Stimulated activated CD8-positive, alpha-beta memory T cell treated with anti-CD3 and anti-CD28 coated beads, Interleukin-7, amount 100 ng/mL, for 4 hours (primary cell): ENCODE measurements around the gene HOXA3.

Source experiments
- DNase-seq, 2 donors: peaks; one replicate each; pipeline ENCODE4 v3.0.0-alpha.2; 2020; ENCODE audit warnings: low read depth in 2 of 2

Gene HOXA3

DNA sequence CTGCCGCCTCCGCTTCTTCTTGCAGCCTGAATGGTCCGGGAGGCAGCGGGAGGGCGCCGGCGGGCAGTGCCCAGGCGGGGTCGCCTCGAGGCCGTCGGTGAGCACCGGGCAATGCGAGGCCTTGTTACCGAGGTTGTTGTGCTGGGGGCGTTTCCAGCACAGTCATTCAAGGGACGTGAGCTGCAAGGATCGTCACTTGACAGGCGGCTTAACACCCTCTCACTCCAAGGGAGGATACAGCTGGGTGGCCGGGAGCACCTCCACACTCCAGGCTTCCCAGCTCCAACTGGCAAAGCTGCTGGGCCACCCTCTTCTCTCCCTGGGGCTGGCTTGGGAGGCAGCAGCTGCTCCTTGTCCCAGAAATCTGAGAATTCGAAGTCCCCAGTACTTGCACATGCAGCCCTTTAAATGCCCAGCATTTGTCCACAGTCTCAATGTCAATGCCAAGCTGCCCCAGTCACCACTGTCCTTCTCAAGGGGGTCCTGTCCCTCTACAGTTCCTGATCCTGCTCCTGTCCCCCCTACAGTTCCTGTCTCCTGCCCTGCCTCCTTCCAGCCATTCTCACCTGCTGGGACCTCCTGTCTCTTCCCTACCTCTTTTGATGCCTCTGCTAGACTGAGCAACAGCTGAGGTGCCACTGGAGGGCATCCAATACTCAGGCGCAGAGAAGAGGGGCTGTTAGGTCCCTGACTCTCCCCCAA, 37.1 kb upstream of the HOXA3 start:
- DNase-seq = no peak

DNA sequence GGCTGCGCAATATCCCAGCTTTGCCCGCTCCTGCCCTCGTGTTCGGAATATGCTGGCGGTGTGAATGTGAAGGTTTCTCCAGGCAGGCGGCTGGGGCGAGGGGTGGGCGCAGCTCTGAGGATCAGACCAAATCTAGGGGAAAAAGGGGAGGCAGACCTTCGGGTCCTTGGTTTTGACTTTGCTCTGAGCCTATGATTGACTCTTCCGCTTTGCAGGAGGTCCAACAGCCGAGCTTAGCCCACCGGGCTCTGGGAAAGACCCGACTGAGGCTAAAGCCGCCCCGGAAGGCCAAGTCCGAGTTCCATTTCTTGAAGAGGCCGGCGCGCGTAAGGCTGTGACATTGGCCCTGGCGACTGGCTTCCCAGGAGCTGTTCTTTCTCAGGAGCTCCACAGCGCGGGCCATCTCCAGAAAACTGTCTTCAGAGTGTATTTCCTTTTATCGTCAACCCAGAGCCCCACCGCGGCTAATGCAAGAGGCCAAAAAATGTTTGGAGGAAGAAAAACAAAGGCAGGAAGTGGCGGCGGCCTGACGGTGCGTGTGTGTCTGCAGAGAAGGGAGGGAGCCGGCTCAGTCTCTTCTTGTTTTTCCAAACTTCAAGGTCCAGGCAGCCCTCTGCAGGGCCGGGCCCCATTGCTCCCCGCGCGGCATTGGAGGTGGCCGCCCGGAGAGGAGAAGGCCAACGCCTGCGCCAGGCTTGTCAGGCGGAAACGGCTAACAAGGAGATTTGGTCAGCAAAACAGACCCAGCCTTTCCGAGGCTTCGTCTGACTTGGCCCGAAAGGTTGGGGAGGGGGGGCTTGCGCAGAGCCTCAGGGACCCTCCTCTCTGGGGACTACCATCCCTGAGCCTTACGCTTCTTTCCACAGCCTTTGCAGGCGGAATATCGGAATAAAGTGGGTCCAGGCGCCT, 36.3 kb upstream of the HOXA3 start:
- DNase-seq = no peak

DNA sequence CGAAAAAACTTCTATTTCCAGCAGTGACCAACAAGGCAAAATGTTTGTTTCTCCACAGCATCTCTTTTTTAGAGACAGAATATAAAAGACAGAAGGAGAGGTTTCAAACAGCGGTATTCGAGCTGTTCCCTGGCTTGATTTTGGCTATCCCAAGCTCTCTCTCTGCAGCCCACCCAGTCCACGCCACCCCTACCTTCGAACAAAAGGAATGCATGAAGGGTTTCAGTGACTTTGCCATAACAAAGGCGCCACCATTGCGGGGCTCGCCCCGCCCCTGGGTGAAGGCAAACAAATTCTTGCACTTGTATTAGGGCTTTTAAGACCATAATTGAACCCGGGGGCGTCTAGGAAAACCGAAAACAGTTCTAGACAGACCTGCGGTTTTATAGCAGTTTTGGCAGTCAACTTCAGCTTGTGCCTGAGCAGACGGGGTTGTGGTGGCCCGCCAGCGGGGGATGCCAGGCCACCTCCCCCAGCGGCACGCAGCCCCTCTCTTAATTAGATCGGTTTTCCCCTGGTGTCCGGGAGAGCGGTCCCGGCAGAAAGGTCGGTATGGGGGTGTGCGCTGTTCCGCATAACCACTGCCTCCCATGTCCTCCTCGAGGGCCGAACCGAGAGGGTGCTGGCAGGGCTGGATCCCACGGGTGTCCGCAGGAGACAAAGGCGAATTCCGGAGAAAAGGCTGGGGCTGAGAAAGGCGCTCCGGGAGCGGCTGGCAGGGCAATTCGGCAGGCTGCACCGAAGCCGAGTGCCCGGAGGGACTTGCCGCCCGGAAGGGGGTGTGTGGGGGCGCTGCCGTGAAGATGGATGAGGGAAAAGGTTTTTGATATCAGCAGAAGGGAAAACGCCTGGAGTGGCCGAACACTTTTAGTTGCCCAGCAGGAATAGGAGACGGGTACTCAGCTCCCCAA, 35.3 kb upstream of the HOXA3 start:
- DNase-seq = no peak

DNA sequence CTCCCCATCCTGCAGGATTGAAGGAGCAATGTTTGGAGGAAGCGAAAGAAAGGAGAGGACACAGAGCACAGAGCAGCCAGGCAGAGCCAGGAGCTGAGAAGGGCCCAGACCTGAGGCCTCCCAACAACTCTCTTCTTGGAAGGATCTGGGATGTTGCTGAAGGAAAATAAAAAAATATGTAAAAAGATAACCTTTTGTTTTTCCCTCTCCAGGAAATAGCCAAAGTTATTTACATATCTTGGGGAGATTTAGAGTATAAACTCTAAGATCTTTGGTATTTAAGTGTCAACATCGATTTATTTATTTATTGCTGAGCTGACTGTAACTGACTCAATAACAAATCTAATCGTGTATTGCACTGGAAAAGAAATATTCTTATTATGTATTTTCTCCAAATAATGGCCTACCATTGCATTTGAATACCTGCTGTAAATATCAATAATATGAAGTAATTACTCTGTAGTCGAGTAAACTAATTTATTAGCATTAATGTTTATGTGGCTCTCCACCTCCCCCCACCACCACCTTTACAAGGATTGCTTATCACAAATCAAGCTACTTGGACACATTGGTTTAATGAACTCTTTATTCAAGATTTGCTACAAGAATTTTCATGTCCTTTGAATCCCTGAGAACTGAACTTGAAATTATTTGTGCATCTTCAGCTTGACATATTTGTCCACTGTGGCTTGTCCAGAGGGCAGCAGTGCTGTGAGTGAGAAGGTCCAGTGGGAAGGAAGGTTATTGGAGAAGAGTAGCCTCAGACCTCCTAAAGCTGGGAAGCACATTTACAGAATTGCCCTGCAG, 34.5 kb upstream of the HOXA3 start:
- DNase-seq = no peak

DNA sequence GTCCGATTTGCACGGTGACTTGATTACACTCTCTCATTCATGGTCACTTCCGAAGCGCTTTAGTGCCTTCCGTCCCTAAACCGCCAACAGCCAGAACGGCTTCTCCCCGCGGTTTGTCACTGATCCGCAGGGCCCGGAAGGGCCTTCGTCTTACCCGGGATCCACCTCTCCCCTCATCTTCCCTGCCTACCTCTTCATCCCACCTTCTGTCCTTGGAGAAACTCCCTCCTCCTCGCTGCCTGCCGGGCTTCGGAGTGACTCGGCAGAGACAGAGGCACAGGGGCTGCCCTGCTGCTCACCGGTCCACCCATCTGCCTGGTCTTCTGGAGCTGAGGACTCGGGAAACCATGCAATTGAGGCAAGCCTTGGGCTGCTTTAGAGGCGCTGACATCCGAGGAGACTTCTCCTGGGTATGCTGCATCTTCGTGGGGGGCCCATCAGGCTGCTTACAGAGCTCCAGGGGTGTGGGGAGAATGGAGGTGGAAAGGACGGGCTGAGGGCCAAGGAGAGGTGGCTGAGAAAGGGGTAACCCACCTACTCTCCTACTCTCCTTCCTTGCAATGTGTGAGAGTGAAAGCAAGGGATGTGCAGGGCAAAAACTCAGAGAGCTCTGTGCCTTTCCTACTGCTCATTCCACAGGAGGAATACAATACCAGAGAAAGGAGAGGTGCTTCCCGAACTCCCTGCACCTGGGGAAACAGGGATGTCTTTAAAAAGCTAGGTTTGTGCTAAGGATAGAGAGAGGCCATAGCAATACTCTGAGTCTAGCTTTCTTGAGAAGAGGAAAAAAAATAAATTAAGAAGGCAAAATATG, 33.7 kb upstream of the HOXA3 start:
- DNase-seq = no peak

DNA sequence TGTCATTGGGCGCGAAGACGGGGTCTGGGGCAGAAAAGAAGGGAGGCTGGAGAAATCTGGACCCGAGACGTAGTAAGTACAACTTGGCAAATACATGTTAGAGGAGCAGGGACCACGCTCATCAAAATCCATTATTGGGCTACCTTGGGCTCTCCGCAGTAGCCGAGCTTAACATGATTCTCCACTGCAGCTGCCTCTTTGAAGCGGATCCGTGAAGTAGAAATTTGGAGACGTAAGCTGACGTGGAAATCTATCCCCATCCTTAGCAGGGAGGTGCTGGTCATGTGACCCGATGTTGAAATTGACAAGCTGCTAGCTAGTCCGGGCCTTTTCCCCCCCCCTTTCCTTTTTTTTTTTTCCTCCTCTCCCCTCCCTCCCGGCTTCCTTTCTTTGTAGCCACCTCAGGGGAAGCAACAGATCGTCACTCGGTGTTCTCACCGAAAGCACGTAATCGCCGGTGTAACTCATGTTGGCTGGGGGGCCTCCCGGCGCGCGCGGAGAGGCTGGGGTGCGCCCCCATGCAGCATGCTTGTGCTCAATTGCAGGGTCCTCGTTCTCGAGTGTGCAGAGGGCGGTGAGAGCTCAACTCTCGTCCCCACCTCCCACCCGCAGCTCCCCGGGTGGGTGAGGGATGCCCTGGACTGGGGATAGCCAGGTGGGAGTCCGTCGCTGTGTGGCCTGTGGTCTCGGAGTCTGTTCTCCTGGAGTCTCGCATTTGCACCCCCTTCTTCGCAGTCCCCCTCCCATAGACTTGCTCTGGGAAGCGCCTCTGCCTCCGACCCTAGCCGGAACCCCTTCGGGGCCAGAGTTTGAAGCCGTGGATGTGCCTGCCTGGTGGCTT, 32.9 kb upstream of the HOXA3 start, which contains the start of gene HOXA11:
HOXA11 (minus strand) TSS at position 220 of the 841 bp plus-strand sequence; CDS start at position 132, 88 bp downstream.
- no peak for DNase-seq

DNA sequence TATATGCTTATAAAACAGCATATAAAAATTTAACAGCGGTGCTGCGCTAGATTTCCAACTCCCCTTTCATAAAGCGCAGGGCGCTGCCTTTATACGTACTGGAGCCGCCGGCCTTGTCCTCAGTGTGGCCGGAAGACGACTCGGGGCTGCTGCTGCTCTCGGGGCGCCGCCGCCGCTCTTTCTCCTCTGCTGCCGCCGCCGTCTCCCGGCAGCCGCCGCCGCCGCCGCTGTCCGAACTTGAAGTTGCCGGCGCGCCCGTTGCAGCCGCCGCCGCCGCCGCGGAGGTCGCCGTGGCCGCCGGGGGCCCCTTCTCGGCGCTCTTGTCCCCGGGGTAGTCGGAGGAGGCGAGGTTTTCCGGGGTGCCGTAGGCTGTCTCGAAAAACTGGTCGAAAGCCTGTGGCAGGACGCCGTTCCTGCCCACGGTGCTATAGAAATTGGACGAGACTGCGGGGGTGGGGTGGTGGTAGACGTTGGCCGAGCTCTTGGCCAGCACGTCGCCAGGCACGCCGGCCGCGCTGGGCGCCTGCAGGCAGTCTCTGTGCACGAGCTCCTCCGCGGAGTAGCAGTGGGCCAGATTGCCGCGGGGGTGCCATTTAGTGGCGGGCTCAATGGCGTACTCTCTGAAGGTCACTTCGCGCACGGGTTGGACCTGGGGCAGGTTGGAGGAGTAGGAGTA, 32.1 kb upstream of the HOXA3 start:
- no peak for DNase-seq

DNA sequence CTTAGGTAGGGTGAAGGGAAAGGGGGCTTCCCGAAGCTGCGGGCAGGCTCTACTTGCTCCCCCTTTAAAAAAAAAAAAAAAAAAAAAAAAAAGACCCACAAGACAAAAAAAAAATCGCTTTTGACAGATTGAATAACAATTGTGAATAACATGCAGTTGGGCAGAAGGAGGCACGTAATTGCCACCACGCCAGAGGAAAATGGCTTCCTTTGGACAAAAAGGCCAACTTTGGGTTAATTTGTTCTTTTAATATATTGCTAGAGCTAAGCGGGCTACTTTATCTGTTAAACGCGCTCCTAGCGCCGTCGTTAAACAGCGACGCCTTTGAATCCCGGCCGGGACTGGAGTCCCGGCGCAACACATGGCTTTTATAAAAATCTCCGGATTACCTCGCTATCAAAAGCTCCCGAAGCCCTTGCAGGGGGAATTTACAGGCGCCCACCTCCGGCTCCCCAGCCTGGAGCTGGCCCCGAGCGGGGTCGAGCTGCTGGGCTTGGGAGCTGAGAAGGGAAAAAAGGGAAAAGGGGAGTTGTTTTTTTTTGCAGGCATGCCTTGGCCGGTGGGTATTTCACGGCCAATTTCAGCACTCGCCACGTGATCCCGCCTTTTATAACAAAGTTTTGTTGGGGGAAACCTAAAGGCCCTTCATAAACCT, 31.4 kb upstream of the HOXA3 start:
- no peak for DNase-seq

DNA sequence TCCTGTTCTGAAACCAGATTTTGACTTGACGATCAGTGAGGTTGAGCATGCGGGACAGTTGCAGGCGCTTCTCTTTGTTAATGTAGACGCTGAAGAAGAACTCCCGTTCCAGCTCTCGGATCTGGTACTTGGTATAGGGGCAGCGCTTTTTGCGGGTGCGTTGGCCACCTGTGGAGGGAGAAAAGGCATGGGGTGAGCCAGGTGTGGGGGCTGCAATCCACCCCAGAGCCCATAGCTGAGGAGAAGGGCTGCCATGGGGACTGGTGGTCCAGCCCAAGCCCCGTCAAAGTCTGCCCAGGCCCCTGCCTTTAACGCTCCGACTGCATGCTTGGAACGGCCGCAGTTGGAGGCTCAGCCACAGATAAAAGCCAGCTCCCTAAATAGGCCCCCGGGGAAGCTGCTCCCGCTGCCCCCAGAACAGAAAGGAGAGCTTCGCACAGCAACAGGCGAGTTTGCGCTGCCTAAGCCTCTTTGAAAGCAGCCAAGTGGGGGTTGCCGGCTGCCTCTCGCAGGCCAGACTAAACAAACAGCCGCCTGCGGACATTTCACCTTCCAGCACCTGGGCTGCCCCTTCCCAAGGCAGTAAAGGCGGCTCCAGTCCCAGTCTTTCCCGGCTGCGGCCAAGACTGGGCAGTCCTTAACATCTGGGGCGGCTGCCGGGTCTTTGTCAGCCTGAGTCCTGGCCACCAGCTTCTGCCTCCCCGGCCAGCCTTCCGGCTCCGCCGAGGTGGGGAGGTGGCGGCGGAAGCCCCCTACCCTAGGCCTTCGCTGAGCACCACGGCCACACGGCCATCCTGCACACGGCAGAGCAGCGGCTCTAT, 30.7 kb upstream of the HOXA3 start:
- DNase-seq = no peak

DNA sequence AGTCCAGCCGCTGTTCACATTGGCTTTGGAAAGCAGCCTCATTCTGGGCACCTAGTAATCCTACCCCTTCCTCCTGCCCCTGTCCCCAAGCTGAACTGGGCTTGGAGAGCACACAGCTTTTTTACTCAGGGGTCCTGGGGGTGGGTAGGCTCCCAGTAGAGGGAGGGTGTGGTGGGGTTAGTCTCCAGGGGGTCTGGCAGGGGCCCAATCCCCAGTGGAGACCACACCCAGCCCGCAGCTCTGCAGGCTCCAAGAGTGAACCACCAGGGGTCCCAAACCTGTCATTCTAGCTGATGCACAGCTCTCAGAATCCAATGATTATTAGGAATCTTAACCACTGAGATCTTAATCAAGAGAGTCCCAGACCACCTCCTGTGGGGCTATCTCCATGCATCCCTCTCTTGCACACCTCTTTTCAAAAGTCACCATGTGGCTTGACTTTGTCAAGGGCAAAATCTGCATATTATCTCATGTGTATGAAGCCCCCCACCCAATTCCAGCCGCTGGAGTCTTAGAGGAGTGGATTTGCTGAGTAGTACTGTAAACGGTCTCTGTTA, 30.0 kb upstream of the HOXA3 start:
- no peak for DNase-seq

DNA sequence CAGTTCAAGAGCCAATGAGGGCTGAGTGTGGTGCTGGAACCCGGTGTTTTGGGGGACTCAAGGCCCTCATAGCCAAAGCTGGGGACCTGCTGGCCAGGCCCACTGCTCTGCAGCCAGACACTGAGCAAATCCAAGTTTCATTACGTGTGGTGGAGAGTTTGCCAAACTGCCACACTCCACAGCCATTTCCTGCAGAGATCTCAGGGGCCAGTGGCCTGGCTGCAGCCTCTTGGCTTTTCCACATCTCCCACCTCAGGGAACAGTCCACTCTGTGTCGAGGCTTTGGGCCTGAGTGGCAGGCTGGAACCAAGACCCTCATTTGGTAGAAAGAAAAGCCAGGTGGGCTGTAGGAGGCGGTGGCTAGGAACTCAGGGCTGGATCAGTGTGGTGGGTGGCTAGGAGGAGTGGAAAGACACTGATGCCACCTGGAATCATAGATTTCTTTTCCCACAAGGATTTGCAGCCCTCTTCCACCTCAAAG, 29.5 kb upstream of the HOXA3 start:
- no peak for DNase-seq

DNA sequence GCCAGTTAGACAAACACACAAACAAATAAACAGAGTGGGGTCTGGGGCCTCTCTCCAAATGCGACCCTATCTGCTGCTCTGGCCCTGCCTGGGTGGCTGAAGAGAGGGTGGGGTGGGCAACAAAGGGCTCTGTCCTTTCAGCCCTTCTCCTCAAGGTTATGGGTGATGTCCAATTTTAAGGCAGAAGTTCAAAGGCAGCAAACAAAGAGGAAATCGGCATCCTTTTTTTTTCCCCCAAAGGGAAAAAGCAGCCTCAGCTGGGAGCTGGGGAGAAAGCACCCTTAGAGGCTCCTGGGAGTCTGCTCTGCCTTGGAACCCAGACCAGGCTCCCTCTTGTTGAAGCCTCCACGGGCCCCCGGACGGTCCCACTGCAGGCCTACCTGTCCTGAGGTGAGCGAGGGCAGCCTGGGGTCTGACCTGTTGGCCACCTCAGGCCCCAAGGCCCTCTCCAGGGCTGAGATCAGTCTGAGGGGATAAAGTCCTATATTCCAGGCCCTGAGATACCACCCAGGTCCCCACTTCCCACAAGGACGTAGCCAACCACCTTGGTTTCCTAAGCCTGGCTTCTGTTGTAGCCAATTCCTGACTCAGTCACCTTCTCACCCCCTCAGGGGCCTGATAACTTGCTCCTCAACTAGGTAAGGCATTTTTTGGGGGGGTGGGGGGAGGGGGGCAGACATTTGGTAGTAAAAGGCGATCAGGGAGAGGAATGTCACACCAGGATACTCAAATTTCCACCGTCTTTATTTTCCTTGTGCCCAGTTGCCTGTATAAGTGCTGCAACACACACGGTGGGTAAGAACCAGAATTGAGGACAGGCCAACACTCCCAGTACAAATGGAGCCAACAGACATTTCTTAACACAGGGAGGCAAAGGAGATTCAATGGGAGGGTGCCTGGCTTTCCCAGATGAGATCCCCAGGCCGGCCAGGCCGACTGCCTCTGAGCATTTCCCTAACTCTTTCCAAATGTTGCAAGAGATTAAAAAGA, 28.3 kb upstream of the HOXA3 start:
- no peak for DNase-seq

DNA sequence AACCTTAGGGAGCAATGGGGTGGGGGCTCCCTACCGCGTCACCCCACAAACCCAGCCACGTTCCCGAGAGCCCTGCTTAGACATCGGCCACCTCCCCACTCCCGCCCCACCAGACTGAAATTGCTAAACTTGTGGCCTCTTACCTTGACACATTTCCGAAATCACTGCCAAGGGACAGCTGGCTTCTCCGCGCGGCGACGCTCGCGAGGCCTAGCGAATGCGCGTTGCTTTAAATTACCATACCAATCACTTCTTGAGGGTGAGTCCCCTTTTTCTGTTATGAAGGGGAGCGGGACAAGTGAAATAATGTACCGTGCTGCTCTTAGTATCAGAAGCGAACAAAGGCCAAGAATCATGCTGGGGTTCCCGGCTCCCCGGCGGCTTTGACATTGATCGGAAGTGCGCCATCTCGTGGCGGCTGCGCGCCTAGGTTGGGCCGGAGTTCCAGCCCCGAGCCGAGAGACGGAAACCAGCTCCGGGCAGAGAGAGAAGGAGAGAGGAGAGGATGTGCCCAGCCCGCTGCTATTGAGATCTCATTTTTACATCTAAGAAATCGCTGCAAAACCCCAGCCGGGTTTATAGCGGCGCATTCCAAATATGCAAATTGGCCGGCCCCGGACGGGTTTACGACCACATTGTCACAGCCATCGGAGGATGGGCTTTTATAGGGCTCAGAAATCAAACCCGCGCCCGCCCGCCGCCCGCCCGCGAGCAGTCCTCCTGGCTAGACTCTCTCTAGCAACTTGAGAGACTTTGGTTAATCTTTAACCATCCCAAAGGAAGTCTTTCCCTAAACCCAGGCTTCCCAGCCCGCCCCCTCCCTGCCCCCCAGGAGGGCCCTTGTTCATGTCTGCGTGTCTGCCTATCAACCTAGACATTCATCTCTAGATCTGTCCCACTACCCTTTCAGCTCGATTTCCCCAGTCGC, 27.4 kb upstream of the HOXA3 start:
- peak in 1 of 2 donors; percentile 41 for DNase-seq

DNA sequence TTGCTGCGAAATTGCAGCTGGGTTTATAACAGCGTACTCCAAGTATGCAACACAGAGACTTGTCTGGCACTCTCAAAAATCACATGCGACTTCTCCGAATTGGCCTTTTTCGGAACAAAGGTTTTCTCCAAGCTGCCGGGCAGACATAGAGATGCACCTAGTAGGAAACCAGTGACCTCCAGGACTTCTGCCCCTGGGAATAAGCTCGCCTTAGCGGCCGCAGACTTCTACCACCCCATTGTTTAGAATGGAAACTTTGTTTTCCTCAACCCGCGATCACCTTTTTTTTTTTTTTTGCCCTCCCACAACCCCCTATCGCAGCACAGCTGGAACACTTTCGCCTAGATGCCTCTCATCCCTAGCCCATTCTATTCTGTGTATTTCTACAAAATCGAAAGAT, 26.6 kb upstream of the HOXA3 start:
- no peak for DNase-seq

DNA sequence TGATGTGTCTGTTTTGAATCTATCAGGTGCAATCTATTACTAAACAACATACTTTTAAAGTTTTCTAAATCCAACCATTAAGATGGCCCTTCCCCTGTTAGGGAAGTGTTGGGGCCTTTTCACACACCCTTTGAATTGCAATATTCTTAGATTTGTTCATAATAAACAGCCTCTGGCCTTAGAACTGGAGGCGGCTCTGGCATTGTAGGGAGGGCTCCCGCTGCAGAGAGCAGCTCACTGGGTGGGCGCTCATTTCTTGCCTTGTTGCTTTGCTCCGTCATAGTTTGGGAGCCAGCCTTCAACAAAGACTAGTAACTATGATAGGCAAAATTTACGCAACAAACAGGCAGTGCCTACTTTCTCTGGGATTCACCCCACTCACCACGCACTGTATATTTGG, 26.0 kb upstream of the HOXA3 start:
- no peak for DNase-seq
